ENCODE data around the gene PCCB. TPM values are rescaled to one million over a fixed set of nuclear protein-coding genes. Genes with fewer than 3 reads are reported as not detected.

PCCB gene
- total RNA-seq, 1 experiment from 2014 or later, result 46.8 TPM

GRCh38 chr3:136276049-136276755, 26.1 kb downstream of the PCCB start:
- intact Hi-C loops (cut with micrococcal nuclease; ENCODE audit: unreplicated experiment), result no loop called here
- Histone ChIP-seq H2AFZ (no peak overlapping the region), H4K20me1 (ENCODE audit: insufficient read depth) (no peaks in the 10 kb centered on the region), H3K79me2 (ENCODE audit: low read depth) (0 out of 2 replicates have a peak, but pooled peaks cover 3% of the 10 kb centered on the region), H3K9me2 (ENCODE audit: insufficient read depth) (no peaks in the 10 kb centered on the region), H3K27me3 (ENCODE audit: insufficient read depth, low read depth) (no peaks in the 10 kb centered on the region), H3K4me3 (no peak overlapping the region), H3K36me3 (ENCODE audit: low read depth) (0 out of 2 replicates have a peak, but pooled peaks cover 4% of the 10 kb centered on the region), H3K27ac (no peak overlapping the region), H3F3A (ENCODE audit: insufficient read depth, low read depth) (no peaks in the 10 kb centered on the region), H3K4me2 (no peak overlapping the region), H3K9me3 (ENCODE audit: insufficient read depth, low read depth) (peaks cover 13% of the 10 kb centered on the region), H3K4me1 (replicated peaks; ENCODE audit: insufficient read depth) (no peaks in the 10 kb centered on the region)
- TF ChIP-seq EZH2 (IDR thresholded peaks at IDR 0.05; ENCODE audit: low read depth) (no peak), CTCF (conservative IDR thresholded peaks at IDR 0.05) (no peak)
- CTCF ChIA-PET, result no interaction called here
- BruUV-seq (replicated peaks), result no TSS peak
- POLR2A ChIA-PET (ENCODE audit: unreplicated experiment), result no interaction called here
- DNase-seq, result no peak

GRCh38 chr3:136277115-136277514, 27.0 kb downstream of the PCCB start:
- CTCF ChIA-PET, result interaction anchor here (0.6 kb wide), 1 partner anchor 37 kb away, joined by 9 read pairs; no protein-coding TSS in a partner anchor
- Histone ChIP-seq H3K36me3 (ENCODE audit: low read depth) (0 out of 2 replicates have a peak, but pooled peaks cover 4% of the 10 kb centered on the region), H3K4me3 (no peak overlapping the region), H3K79me2 (ENCODE audit: low read depth) (0 out of 2 replicates have a peak, but pooled peaks cover 3% of the 10 kb centered on the region), H3K9me2 (ENCODE audit: insufficient read depth) (no peaks in the 10 kb centered on the region), H4K20me1 (ENCODE audit: insufficient read depth) (no peaks in the 10 kb centered on the region), H3F3A (ENCODE audit: insufficient read depth, low read depth) (no peaks in the 10 kb centered on the region), H3K4me2 (no peak overlapping the region), H3K9me3 (ENCODE audit: insufficient read depth, low read depth) (peaks cover 13% of the 10 kb centered on the region), H2AFZ (no peak overlapping the region), H3K27ac (no peak overlapping the region), H3K27me3 (ENCODE audit: insufficient read depth, low read depth) (no peaks in the 10 kb centered on the region), H3K4me1 (replicated peaks; ENCODE audit: insufficient read depth) (no peaks in the 10 kb centered on the region)
- no peak for DNase-seq
- BruUV-seq (replicated peaks), result no TSS peak
- POLR2A ChIA-PET (ENCODE audit: unreplicated experiment), result no interaction called here
- intact Hi-C loops (cut with micrococcal nuclease; ENCODE audit: unreplicated experiment), result no loop called here
- TF ChIP-seq CTCF (conservative IDR thresholded peaks at IDR 0.05), result no peak
- no peak for TF ChIP-seq EZH2 (IDR thresholded peaks at IDR 0.05; ENCODE audit: low read depth)

- peaks cover 13% of the 10 kb centered on the region for H3K9me3 ChIP-seq (ENCODE audit: insufficient read depth, low read depth)
- CTCF ChIA-PET, result interaction anchor here (0.6 kb wide), 1 partner anchor 38 kb away, joined by 9 read pairs; no protein-coding TSS in a partner anchor
- no peaks in the 10 kb centered on the region for H4K20me1 ChIP-seq (ENCODE audit: insufficient read depth)
- H3K9me2 ChIP-seq (ENCODE audit: insufficient read depth), result no peaks in the 10 kb centered on the region
- no peak overlapping the region for H3K4me3 ChIP-seq
- H3K36me3 ChIP-seq (ENCODE audit: low read depth), result 0 out of 2 replicates have a peak, but pooled peaks cover 4% of the 10 kb centered on the region
- TF ChIP-seq CTCF (conservative IDR thresholded peaks at IDR 0.05) (no peak), EZH2 (IDR thresholded peaks at IDR 0.05; ENCODE audit: low read depth) (no peak)
- no peak overlapping the region for H3K4me2 ChIP-seq
- no TSS peak for BruUV-seq (replicated peaks)
- H3F3A ChIP-seq (ENCODE audit: insufficient read depth, low read depth), result no peaks in the 10 kb centered on the region
- POLR2A ChIA-PET (ENCODE audit: unreplicated experiment), result no interaction called here
- intact Hi-C loops (cut with micrococcal nuclease; ENCODE audit: unreplicated experiment), result no loop called here
- DNase-seq, result peak; percentile 36 to 63
- no peak overlapping the region for H3K27ac ChIP-seq
- H3K4me1 ChIP-seq (replicated peaks; ENCODE audit: insufficient read depth), result no peaks in the 10 kb centered on the region
- 0 out of 2 replicates have a peak, but pooled peaks cover 3% of the 10 kb centered on the region for H3K79me2 ChIP-seq (ENCODE audit: low read depth)
- H3K27me3 ChIP-seq (ENCODE audit: insufficient read depth, low read depth), result no peaks in the 10 kb centered on the region
- H2AFZ ChIP-seq, result no peak overlapping the region
Observed at GRCh38 chr3:136277634-136278033, 27.5 kb downstream of the PCCB start.

Data from PC-9 (cell line).